C4-2B (cell line): ENCODE results near the gene ZFYVE28.

Experiments
- ZFX ChIP-seq: fragments of 450-650 bp; IDR thresholded peaks from 2 replicates; pipeline ENCODE4 v1.6.1; 2017
- TF ChIP-seq, protein P1 (sequence below): fragments of 450-650 bp; conservative IDR thresholded peaks from 2 replicates; pipeline ENCODE4 v1.5.1; 2017; ENCODE audit warnings: mild to moderate bottlenecking

DNA sequence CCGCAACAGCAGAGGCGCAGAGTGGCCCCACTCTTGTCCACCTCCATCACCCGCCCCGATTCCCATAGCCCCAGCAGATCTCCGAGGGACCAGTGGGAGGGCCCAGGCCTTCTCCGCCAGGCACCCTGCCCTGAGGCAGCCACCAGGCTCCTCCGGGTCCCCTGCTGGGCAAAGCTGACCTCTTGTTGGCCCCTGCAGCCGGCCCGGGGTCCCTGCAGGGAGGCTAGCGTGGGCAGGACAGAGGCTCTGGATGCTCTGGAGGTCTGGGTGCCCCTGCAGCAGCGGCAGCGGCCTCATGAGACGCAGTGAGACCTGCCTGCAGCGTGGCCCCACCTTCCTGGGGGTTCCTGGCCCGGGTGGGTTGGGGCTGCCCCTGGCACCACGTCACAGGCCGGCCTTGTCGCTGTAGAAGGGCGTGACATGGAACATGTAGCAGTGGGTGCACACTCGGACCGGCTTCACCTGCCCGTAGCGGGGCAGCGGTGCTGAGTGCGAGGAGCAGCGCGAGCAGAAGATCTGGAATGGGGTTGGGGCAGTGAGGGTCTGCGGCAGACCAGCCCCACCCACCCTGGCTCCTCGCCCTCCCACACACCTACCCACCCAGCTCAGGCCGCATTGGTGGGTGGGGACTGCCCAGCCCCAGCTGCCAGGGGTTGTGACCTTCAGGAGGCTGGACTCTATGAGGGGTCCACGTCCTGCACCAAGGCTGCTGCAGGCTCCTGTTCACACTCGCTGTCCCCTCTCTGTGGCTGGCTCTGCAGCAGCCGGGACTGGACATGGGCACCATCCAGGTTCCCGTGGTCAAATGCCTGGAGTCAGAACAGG lies 147.9 kb downstream of the ZFYVE28 start:
- TF ChIP-seq, protein P1, sequence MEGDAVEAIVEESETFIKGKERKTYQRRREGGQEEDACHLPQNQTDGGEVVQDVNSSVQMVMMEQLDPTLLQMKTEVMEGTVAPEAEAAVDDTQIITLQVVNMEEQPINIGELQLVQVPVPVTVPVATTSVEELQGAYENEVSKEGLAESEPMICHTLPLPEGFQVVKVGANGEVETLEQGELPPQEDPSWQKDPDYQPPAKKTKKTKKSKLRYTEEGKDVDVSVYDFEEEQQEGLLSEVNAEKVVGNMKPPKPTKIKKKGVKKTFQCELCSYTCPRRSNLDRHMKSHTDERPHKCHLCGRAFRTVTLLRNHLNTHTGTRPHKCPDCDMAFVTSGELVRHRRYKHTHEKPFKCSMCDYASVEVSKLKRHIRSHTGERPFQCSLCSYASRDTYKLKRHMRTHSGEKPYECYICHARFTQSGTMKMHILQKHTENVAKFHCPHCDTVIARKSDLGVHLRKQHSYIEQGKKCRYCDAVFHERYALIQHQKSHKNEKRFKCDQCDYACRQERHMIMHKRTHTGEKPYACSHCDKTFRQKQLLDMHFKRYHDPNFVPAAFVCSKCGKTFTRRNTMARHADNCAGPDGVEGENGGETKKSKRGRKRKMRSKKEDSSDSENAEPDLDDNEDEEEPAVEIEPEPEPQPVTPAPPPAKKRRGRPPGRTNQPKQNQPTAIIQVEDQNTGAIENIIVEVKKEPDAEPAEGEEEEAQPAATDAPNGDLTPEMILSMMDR: no peak
- no peak for TF ChIP-seq ZFX
